H9 (cell line): Measurements from ENCODE around the gene LPP. TPM values are rescaled to one million over a fixed set of nuclear protein-coding genes. Genes with fewer than 3 reads are reported as not detected.

Source experiments
- DNase-seq: peaks from one replicate; pipeline ENCODE4 v3.0.0-alpha.2; 2017
- H2AFZ ChIP-seq: one replicate; pipeline ENCODE4 v1.6.1; 2013; ENCODE audit warnings: mild to moderate bottlenecking, low read length, control low read depth, moderate library complexity
- H2AK5ac ChIP-seq: 2 replicates; pipeline ENCODE4 v1.6.1; 2013; ENCODE audit warnings: low read length, control low read depth, mixed read lengths; ENCODE audit not compliant: insufficient read length
- H2BK120ac ChIP-seq: one replicate; pipeline ENCODE4 v1.6.1; 2013; ENCODE audit warnings: low read depth, mild to moderate bottlenecking, low read length, control low read depth, inconsistent platforms; ENCODE audit not compliant: poor library complexity, severe bottlenecking
- H2BK12ac ChIP-seq: 2 replicates; pipeline ENCODE4 v1.6.1; 2013; ENCODE audit warnings: low read length, control low read depth, mixed read lengths, low read depth; ENCODE audit not compliant: insufficient read length
- H2BK15ac ChIP-seq: 2 replicates; pipeline ENCODE4 v1.6.1; 2013; ENCODE audit warnings: low read depth, low read length, control low read depth
- H2BK20ac ChIP-seq: one replicate; pipeline ENCODE4 v1.6.1; 2013; ENCODE audit warnings: low read depth, mild to moderate bottlenecking, low read length, control low read depth, inconsistent platforms; ENCODE audit not compliant: poor library complexity, severe bottlenecking
- H2BK5ac ChIP-seq: 2 replicates; pipeline ENCODE4 v1.6.1; 2013; ENCODE audit warnings: low read length, control low read depth, mixed read lengths; ENCODE audit not compliant: insufficient read length
- H3K14ac ChIP-seq: 2 replicates; pipeline ENCODE4 v1.6.1; 2013; ENCODE audit warnings: low read length, control low read depth; ENCODE audit not compliant: insufficient read depth
- H3K18ac ChIP-seq: 2 replicates; pipeline ENCODE4 v1.6.1; 2013; ENCODE audit warnings: low read depth, mild to moderate bottlenecking, mixed read lengths, low read length, control low read depth; ENCODE audit not compliant: insufficient read length
- H3K23ac ChIP-seq: 2 replicates; pipeline ENCODE4 v1.6.1; 2013; ENCODE audit warnings: low read length, control low read depth, mixed read lengths, low read depth; ENCODE audit not compliant: insufficient read length
- H3K23me2 ChIP-seq: 2 replicates; pipeline ENCODE4 v1.6.1; 2013; ENCODE audit warnings: low read depth, mild to moderate bottlenecking, mixed read lengths, low read length, control low read depth; ENCODE audit not compliant: insufficient read length, poor library complexity, severe bottlenecking
- H3K27ac ChIP-seq: 2 replicates; pipeline ENCODE4 v1.5.1; 2013; ENCODE audit warnings: low read length, control low read depth, mixed read lengths, low read depth; ENCODE audit not compliant: insufficient read length
- H3K27me3 ChIP-seq: 2 replicates; pipeline ENCODE4 v1.6.1; 2013; ENCODE audit warnings: low read length, control low read depth, inconsistent platforms; ENCODE audit not compliant: insufficient read depth
- H3K4ac ChIP-seq: 2 replicates; pipeline ENCODE4 v1.6.1; 2013; ENCODE audit warnings: low read depth, mild to moderate bottlenecking, control low read depth, inconsistent platforms, low read length, moderate library complexity
- H3K4me1 ChIP-seq: 2 replicates; pipeline ENCODE4 v1.6.1; 2013; ENCODE audit warnings: low read length, control low read depth, inconsistent platforms; ENCODE audit not compliant: insufficient read depth
- H3K4me2 ChIP-seq: 2 replicates; pipeline ENCODE4 v1.6.1; 2013; ENCODE audit warnings: low read length, control low read depth, mixed read lengths; ENCODE audit not compliant: insufficient read length, insufficient read depth
- H3K56ac ChIP-seq: 2 replicates; pipeline ENCODE4 v1.6.1; 2013; ENCODE audit warnings: low read depth, mild to moderate bottlenecking, mixed read lengths, low read length, control low read depth; ENCODE audit not compliant: insufficient read length
- H3K79me1 ChIP-seq: 2 replicates; pipeline ENCODE4 v1.6.1; 2013; ENCODE audit warnings: low read depth, mild to moderate bottlenecking, moderate library complexity, low read length, control low read depth, inconsistent platforms; ENCODE audit not compliant: insufficient read depth, poor library complexity, severe bottlenecking
- H3K79me2 ChIP-seq: 2 replicates; pipeline ENCODE4 v1.6.1; 2013; ENCODE audit warnings: low read length, control low read depth, inconsistent platforms; ENCODE audit not compliant: insufficient read depth
- H3K9ac ChIP-seq: 2 replicates; pipeline ENCODE4 v1.6.1; 2013; ENCODE audit warnings: low read length, control low read depth, mixed read lengths; ENCODE audit not compliant: insufficient read length; ENCODE audit errors: extremely low read depth
- H3K9me3 ChIP-seq: one replicate; pipeline ENCODE4 v1.6.1; 2013; ENCODE audit warnings: low read depth, low read length, inconsistent platforms; ENCODE audit not compliant: control insufficient read depth
- H3T11ph ChIP-seq: one replicate; pipeline ENCODE4 v1.6.1; 2013; ENCODE audit warnings: mild to moderate bottlenecking, low read length, control low read depth, inconsistent platforms
- H4K20me1 ChIP-seq: one replicate; pipeline ENCODE4 v1.6.1; 2013; ENCODE audit not compliant: control insufficient read depth, insufficient read length, insufficient read depth
- H4K5ac ChIP-seq: 2 replicates; pipeline ENCODE4 v1.6.1; 2013; ENCODE audit warnings: low read depth, mild to moderate bottlenecking, mixed read lengths, low read length, control low read depth; ENCODE audit not compliant: insufficient read length
- H4K8ac ChIP-seq: replicated peaks from 2 replicates; pipeline ENCODE4 v1.6.1; 2013; ENCODE audit warnings: low read length, control low read depth, mixed read lengths, low read depth; ENCODE audit not compliant: insufficient read length
- H4K91ac ChIP-seq: 2 replicates; pipeline ENCODE4 v1.6.1; 2013; ENCODE audit warnings: low read depth, mild to moderate bottlenecking, moderate library complexity, mixed read lengths, low read length, control low read depth; ENCODE audit not compliant: insufficient read length
- H3K27ac Mint-ChIP-seq, 3 experiments: 2 replicates in 2 of 3; 3 replicates in 1 of 3; pipeline ENCODE4 v1.8.0; 2020 to 2021; ENCODE audit warnings: mixed read lengths in 3 of 3, mild to moderate bottlenecking in 1 of 3, moderate library complexity in 1 of 3
- H3K27me3 Mint-ChIP-seq: 2 replicates; pipeline ENCODE4 v1.8.0; 2021; ENCODE audit warnings: low read depth, mild to moderate bottlenecking, moderate library complexity, mixed read lengths
- H3K36me3 Mint-ChIP-seq, 3 experiments: 2 replicates in 2 of 3; 3 replicates in 1 of 3; pipeline ENCODE4 v1.8.0; 2020 to 2021; ENCODE audit warnings: low read depth in 3 of 3, mixed read lengths in 3 of 3; ENCODE audit not compliant: insufficient read depth in 1 of 3
- H3K4me1 Mint-ChIP-seq, 2 experiments: 2 replicates each; pipeline ENCODE4 v1.8.0; 2020; ENCODE audit warnings: mixed read lengths in 2 of 2
- H3K4me3 Mint-ChIP-seq, 2 experiments: 2 replicates in 1 of 2; 3 replicates in 1 of 2; pipeline ENCODE4 v1.8.0; 2020 to 2021; ENCODE audit warnings: mild to moderate bottlenecking in 2 of 2, mixed read lengths in 2 of 2, moderate library complexity in 1 of 2
- H3K9me3 Mint-ChIP-seq, 2 experiments: 2 replicates in 1 of 2; 3 replicates in 1 of 2; pipeline ENCODE4 v1.8.0; 2020; ENCODE audit warnings: mild to moderate bottlenecking in 2 of 2, mixed read lengths in 2 of 2, moderate library complexity in 1 of 2
- WGBS: extraction: QIAGEN DNeasy Blood & Tissue Kit; methylation state at CpG from one replicate; pipeline ENCODE4 v1.1.7; 2013; ENCODE audit warnings: missing lambda C conversion rate, low lambda C conversion rate, mixed read lengths; ENCODE audit not compliant: insufficient read length; ENCODE audit errors: extremely low coverage; 5-methylcytosine and 5-hydroxymethylcytosine counted together
- total RNA-seq: library from RNA; stranded (reverse); gene quantifications from 2 replicates; pipeline ENCODE4 v1.2.1, GENCODE V29; 2021
- TF ChIP-seq, protein P1 (sequence below): fragments of 200-600 bp; sonication (generic); conservative IDR thresholded peaks from 3 replicates; pipeline ENCODE4 v1.8.0; 2021; ENCODE audit warnings: antibody characterized with exemption, mild to moderate bottlenecking

The LPP gene
- total RNA-seq, 1 experiment from 2014 or later: 64.6 TPM

DNA sequence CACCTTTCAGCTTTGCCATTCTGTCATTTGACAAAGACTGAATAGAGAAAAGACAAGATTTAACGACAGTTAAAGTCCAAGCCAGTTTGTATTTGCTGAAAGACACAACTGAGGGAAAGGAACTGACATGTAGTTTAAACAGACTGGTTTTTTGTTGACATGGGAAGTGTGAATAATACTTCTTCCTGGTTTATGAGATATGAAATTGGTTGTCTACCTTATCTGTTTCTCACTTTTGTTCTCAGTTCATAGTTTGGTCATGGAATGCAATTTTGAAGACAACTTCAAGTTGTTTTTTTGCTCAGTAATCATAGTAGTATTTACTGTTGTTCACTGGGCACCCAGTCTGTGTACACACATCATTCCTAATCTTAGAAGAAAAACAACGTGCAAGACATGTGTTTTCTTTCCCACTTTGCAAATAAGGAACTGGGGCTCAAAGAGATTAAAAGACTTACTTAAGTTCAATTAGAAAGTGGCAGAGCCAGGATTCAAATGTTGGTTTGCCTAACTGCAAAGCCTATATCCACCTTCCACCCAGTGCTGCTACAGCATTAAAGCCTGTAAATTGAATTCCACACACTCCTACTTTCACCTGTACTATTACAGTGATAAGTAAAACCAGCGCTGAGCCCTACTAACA lies 103.5 kb downstream of the LPP start:
- Histone ChIP-seq H3K9ac (no peak overlapping the region), H3K79me2 (peaks cover 2% of the 10 kb centered on the region; the same call in 1 of the 2 replicates), H4K8ac (no peak overlapping the region), H3K4ac (no peak overlapping the region), H2BK5ac (no peak overlapping the region), H3K18ac (no peak overlapping the region), H2BK12ac (no peak overlapping the region), H3K23ac (no peak overlapping the region), H2BK120ac (no peak overlapping the region), H3K4me1 (no peaks in the 10 kb centered on the region), H3K4me2 (no peak overlapping the region), H3K27me3 (no peaks in the 10 kb centered on the region), H2AFZ (no peak overlapping the region), H4K91ac (no peak overlapping the region), H4K5ac (no peak overlapping the region), H3K14ac (no peak overlapping the region), H3K27ac (no peak overlapping the region), H4K20me1 (no peaks in the 10 kb centered on the region), H2BK15ac (no peak overlapping the region), H2BK20ac (no peak overlapping the region), H3K23me2 (no peaks in the 10 kb centered on the region), H3T11ph (no peak overlapping the region), H3K79me1 (no peaks in the 10 kb centered on the region), H2AK5ac (no peak overlapping the region), H3K9me3 (no peaks in the 10 kb centered on the region), H3K56ac (no peak overlapping the region)
- Mint-ChIP-seq H3K4me1 (peaks cover 7 to 8% of the 10 kb centered on the region in 2 experiments; a peak in 3 of 4 replicates), H3K4me3 (no peak overlapping the region), H3K36me3 (no peaks in the 10 kb centered on the region), H3K27me3 (no peaks in the 10 kb centered on the region), H3K27ac (peak overlapping the region in 1 of 3 experiments; percentile 72; a peak in 1 of 7 replicates), H3K9me3 (no peaks in the 10 kb centered on the region)
- TF ChIP-seq, protein P1, sequence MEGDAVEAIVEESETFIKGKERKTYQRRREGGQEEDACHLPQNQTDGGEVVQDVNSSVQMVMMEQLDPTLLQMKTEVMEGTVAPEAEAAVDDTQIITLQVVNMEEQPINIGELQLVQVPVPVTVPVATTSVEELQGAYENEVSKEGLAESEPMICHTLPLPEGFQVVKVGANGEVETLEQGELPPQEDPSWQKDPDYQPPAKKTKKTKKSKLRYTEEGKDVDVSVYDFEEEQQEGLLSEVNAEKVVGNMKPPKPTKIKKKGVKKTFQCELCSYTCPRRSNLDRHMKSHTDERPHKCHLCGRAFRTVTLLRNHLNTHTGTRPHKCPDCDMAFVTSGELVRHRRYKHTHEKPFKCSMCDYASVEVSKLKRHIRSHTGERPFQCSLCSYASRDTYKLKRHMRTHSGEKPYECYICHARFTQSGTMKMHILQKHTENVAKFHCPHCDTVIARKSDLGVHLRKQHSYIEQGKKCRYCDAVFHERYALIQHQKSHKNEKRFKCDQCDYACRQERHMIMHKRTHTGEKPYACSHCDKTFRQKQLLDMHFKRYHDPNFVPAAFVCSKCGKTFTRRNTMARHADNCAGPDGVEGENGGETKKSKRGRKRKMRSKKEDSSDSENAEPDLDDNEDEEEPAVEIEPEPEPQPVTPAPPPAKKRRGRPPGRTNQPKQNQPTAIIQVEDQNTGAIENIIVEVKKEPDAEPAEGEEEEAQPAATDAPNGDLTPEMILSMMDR: no peak
- DNase-seq: no peak
- no CpG with 5 or more reads among the region's 3 CpGs for WGBS
